HG03342 (cell line): ENCODE results near the gene CFAP74.
A peak's percentile ranks its signal among the peaks of the same experiment; 100 is the strongest.

Experiments
- ATAC-seq: cut with Tn5 transposase; IDR thresholded peaks from one replicate; pipeline ENCODE4 v1.9.1; 2021; ENCODE audit warnings: mild to moderate bottlenecking, moderate library complexity; ENCODE audit not compliant: unreplicated experiment

CFAP74 gene, protein sequence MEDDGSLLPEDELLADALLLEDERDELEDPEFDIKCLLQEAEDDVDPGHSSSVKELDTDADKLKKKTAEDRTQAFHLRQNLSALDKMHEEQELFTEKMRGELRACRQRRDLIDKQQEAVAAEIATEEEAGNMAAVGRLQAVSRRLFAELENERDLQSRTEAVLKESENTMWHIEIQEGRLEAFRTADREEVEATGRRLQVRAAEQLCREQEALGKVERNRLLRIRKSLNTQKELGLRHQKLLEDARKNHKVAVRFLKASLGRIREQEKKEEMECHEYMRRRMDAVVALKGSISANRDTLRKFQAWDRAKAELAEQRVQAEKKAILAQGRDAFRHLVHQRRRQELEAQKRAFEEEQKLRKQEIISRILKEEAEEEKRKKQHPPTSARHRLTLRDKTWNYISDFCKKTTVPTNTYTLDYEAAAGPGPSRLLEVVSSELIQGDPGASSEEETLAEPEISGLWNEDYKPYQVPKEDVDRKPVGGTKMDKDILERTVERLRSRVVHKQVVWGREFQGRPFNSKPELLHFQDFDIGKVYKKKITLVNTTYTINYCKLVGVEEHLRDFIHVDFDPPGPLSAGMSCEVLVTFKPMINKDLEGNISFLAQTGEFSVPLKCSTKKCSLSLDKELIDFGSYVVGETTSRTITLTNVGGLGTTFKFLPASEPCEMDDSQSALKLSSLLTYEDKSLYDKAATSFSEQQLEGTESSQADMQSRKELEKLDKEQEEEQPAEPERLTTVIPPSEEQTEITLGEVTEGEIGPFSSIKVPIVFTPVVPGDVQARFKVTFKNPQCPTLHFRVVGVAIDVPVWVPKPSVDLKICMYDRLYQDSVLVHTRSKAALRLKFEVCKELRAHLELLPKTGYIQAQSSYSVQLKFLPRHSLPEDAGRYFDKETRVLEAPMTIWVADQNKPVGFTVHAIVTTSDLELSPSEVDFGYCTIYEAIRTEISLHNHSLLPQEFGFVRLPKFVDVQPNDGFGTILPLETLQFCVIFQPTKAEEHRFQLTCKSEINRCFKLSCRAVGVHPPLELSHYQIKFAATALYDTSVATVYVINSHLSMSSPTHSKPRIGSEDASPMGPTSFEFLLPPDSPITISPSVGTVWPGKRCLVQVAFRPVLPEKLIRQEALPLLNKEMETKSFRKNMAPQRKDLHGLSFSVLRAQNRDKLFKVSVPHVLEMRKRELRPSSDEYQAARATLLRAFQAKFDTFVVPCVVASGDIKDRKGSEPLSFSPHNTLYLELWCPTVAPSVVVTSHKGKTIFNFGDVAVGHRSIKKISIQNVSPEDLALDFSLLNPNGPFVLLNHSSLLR (N-terminal part only)

GRCh38 chr1:2003541-2004131 is at the start of gene CFAP74:
CFAP74 (minus strand) TSS chr1:2003786; CDS start chr1:1990956, 12,830 bp downstream.
- no peak for ATAC-seq

GRCh38 chr1:2053217-2053616 is 49.6 kb upstream of the CFAP74 start:
- no peak for ATAC-seq

DNA sequence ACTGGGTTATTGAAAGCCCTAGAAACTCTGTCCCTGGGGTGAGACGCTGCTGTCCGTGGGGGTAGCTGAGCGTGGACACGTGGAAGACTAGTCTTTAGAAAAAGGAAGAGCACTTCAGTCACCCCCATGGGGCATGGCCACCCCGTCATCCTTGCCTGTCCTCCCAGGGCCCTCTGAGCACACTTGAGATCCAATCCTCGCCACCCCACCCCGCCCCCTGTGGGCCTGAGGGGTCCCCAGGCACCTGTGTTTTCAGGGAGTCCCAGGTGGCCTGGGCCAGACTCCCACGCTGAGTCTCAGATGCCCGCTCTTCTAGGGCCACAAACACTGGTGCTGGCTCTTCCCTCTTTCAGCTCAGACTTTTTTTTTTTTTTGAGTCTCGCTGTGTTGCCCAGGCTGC is 49.2 kb upstream of the CFAP74 start:
- no peak for ATAC-seq

DNA sequence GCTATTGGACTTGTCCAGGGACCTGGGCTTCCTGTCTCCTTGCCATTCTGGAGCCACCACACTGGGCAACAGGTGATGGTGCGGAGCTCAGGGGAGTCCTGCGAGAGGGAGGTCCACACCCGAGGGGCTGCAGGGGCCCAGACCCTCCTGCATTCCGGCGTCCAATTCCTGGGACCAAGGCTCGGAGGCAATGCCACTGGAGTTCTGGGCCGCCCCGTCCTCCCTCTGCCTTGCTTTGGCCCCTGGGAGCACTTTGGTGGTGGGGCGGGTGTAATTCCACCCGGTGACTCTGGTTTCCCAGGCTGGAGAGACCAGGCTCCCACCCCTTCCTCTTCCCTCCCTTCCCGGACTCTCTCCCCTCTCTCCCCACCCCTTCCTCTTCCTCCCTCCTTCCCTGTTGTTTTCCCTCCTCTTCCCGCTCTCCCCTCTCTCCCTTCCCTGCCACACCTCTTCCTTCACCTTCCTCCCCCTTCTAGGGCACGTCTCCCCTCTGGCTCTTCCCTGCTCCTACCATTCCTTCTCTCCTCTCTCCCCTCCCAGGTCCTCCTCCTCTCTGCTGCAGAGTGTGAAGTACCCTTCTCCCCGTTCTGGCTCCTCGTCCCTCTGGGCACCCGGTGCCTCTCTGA is 48.6 kb upstream of the CFAP74 start:
- ATAC-seq = no peak

DNA sequence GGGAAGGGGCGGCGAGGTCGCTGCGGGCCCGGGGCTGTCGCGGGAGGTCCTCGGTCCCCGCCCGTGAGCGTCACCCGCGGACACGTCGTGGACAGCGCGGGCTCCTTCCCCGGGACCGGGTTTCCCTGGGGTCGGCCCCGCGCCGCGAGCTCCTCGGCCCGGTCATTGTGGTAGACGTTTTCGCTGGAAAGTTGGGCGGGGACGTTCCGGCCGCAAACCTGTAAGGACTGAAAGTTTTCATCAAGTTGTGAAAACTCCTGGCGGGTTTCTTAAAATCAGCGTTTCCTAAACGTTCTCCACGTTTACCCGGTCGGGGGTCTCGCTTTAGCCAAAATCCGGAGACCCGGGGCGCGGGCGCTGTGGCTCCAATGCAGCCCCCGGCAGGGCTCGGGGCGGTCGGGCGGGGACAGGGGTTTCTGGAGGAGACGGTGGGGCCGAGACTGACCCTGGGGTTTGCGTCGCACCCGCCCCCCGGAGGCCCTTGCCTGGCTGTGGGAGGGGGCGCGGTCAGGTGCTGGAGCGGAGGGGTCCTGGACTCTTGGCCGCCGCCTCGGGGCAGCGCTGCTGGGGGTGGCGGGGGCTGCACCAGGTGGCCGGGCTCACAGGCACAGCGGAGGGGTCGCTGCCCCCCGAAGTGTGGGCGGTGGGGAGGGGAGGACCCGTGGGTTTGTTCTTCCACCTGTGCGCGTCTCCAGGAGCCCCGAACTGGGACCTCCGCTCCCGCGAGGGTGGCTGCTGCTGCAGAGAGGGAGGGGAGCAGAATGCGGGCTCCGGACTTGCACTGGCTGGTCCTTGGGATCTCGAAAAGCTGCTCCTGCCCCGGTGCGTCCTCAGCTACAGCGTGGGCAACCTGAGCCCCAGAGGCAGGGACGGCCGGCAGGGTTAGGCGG is 47.5 kb upstream of the CFAP74 start:
- no peak for ATAC-seq

GRCh38 chr1:2050461-2050792 is 46.8 kb upstream of the CFAP74 start:
- ATAC-seq = no peak

- ATAC-seq = peak; percentile 50
Measured at GRCh38 chr1:2049718-2050431, 46.3 kb upstream of the CFAP74 start, which contains the start of gene PRKCZ. PRKCZ (plus strand) TSS chr1:2050411; CDS start chr1:2050631, 220 bp downstream.

GRCh38 chr1:2049225-2049717 is 45.7 kb upstream of the CFAP74 start:
- ATAC-seq = no peak

- no peak for ATAC-seq
Measured at GRCh38 chr1:2047749-2048729, 44.5 kb upstream of the CFAP74 start.

- ATAC-seq = no peak
Measured at GRCh38 chr1:2046953-2047748, 43.6 kb upstream of the CFAP74 start.

GRCh38 chr1:2046174-2046917 is 42.8 kb upstream of the CFAP74 start:
- no peak for ATAC-seq

DNA sequence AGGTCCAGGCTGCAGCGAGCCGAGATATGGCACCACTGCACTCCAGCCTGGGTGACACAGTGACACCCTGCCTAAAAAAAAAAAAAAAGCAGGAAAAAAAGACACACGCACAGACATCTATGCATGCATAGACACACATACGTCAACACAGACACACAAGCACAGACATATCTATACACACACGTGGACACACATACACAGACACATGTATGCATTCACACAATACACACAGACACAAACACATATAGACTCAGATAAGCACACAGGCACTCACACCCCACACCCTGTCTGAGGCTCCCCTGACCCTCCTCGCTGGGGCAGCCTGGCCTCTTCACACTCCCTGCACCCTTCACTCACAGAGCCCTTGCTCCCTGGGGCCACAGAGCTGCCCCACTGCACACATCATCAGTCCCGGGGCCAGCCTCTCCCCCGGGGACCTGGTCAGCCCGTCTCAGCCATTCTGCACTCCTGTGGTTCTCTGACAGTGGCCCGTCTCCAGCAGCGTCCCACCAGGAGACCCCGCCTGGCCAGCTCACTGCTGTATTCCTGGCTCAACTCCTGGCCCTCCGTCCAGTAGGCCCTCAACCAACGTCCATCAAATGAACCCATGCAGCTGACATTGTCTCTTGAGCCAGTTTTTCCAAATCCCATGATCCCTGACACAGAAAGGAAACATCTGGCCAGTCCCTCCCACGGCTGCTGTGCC is 42.0 kb upstream of the CFAP74 start:
- no peak for ATAC-seq

GRCh38 chr1:2044510-2045319 is 41.1 kb upstream of the CFAP74 start:
- no peak for ATAC-seq

DNA sequence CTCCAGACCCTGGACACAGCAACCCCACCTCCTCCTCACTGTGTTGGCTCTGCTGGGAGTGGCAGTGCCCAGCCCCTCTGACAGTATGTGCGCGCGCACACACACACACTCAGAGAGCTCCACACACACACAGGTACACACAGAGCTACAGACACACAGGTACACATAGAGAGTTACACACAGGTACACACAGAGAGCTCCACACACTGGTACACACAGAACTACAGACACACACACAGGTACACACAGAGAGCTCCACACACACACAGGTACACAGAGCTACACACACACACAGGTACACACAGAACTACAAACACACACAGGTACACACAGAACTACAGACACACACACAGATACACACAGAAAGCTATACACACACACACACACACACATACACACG is 40.3 kb upstream of the CFAP74 start:
- ATAC-seq = no peak
